Stomach (tissue), 4 donors: ENCODE results near the gene CCDC106.

Experiments
- EP300 ChIP-seq: sonication (generic); formaldehyde crosslinking; IDR thresholded peaks from one replicate; pipeline ENCODE4 v1.6.1; 2017; ENCODE audit warnings: antibody characterized with exemption
- POLR2A ChIP-seq, 4 donors: fragments of 450-650 bp; IDR thresholded peaks; one replicate each; pipeline ENCODE4 v1.6.1; 2016; ENCODE audit warnings: antibody characterized with exemption in 4 of 4, control low read depth in 2 of 4, mild to moderate bottlenecking in 1 of 4, moderate library complexity in 1 of 4
- POLR2AphosphoS5 ChIP-seq, 3 donors: sonication (generic); formaldehyde crosslinking; IDR thresholded peaks; one replicate each; pipeline ENCODE4 v1.6.1; 2016; ENCODE audit warnings: antibody characterized with exemption in 3 of 3
- TF ChIP-seq, protein P1 (sequence below), 7 experiments: fragments of 450-650 bp in 4 of 7; fragments of 200-600 bp in 3 of 7; sonication (generic) in 3 of 7; IDR thresholded peaks; one replicate each; pipeline ENCODE4 v1.5.1; 2016 to 2019; ENCODE audit warnings: antibody characterized with exemption in 7 of 7, control low read depth in 2 of 7, mild to moderate bottlenecking in 1 of 7

DNA sequence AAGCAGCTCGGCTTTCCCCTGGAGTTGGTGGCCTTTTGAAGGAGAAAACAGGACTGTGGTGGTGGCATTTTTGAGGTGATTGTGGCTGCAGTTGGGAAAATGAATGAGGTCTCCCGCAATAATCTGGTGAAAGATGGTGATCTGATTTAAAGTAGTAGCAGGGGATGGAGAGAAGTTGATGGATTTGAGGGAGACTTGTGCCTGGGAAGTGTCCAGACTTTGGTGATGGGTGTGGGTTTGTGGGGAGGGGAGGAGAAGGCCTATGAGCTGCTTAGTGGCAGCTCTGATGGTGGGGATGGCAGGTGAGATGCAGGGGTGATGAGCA lies 23.0 kb downstream of the CCDC106 start:
- TF ChIP-seq POLR2A (IDR thresholded peaks at IDR 0.05): no peak
- TF ChIP-seq, protein P1, sequence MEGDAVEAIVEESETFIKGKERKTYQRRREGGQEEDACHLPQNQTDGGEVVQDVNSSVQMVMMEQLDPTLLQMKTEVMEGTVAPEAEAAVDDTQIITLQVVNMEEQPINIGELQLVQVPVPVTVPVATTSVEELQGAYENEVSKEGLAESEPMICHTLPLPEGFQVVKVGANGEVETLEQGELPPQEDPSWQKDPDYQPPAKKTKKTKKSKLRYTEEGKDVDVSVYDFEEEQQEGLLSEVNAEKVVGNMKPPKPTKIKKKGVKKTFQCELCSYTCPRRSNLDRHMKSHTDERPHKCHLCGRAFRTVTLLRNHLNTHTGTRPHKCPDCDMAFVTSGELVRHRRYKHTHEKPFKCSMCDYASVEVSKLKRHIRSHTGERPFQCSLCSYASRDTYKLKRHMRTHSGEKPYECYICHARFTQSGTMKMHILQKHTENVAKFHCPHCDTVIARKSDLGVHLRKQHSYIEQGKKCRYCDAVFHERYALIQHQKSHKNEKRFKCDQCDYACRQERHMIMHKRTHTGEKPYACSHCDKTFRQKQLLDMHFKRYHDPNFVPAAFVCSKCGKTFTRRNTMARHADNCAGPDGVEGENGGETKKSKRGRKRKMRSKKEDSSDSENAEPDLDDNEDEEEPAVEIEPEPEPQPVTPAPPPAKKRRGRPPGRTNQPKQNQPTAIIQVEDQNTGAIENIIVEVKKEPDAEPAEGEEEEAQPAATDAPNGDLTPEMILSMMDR (IDR thresholded peaks at IDR 0.05): no peak
- no peak for TF ChIP-seq POLR2AphosphoS5 (IDR thresholded peaks at IDR 0.05)
- no peak for TF ChIP-seq EP300
